Adipocyte (in vitro differentiated cells): Measurements from ENCODE around the gene CDC42SE2.

Source experiments
- DNase-seq: peaks from one replicate; pipeline ENCODE4 v3.0.0-alpha.2; 2015; ENCODE audit warnings: low read depth
- H3K27me3 ChIP-seq: replicated peaks from 2 replicates; pipeline ENCODE4 v1.7.0; 2013; ENCODE audit warnings: mild to moderate bottlenecking, low read length, moderate library complexity; ENCODE audit not compliant: control insufficient read depth, insufficient read depth
- H3K36me3 ChIP-seq: 2 replicates; pipeline ENCODE4 v1.7.0; 2013; ENCODE audit warnings: low read length, mild to moderate bottlenecking, moderate library complexity; ENCODE audit not compliant: control insufficient read depth, insufficient read depth, severe bottlenecking
- H3K4me1 ChIP-seq: 2 replicates; pipeline ENCODE4 v1.7.0; 2013; ENCODE audit warnings: mild to moderate bottlenecking, low read length, moderate library complexity; ENCODE audit not compliant: control insufficient read depth, insufficient read depth
- H3K4me3 ChIP-seq: 2 replicates; pipeline ENCODE4 v1.7.0; 2013; ENCODE audit warnings: mild to moderate bottlenecking, low read length, moderate library complexity
- H3K9ac ChIP-seq: 2 replicates; pipeline ENCODE4 v1.7.0; 2013; ENCODE audit warnings: mild to moderate bottlenecking, low read length, moderate library complexity
- H3K9me3 ChIP-seq: 2 replicates; pipeline ENCODE4 v1.7.0; 2013; ENCODE audit warnings: mild to moderate bottlenecking, low read length, moderate library complexity; ENCODE audit not compliant: control insufficient read depth

The CDC42SE2 gene, protein sequence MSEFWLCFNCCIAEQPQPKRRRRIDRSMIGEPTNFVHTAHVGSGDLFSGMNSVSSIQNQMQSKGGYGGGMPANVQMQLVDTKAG

DNA sequence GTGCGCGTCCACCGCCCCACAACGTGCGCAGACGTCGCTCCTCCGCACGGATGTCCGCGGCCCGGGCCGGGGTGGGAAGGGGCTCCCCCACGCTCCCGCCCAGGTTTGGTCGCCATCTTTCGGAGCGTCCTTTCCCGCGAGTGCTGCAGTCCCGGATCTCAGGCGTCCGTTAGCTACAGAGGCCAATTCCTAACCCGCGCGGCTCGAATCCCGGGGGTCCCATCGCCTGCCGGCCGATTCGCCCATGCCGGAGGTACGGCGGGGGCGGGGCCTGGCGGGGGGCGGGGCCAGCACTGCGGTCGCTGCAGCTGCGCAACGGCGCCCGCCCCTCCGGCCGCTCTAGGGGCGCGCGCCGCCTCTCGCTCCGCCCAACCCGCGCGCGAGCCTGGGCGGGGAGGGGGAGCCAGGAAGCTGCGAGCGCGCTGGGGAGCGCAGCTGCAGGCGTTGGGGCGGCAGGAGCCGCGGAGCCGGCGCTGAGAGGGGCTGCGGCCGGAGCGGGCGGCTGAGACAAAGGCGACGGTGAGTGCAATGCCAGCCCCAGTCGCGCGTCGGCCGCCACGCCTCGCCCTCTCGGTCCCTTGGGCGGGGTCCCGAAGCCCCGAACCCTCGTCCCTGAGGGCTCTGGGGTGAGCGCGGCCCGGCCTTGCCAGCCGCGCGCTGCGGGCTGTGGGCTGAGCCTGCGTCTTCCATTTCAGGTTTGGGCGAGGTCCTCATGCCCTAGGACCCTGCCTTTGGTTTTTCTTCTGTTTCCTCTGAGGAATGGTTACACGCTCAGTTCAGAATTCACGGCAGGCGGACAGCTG lies at the start of gene CDC42SE2:
Gene CDC42SE2 (plus strand): TSS at position 406 of the 803 bp plus-strand sequence. CDS start 95,441 bp downstream, outside the sequence.
- peak within 1 kb of the TSS; percentile 97 for H3K9ac ChIP-seq
- no peaks in the 10 kb centered on the region for H3K27me3 ChIP-seq
- no peaks in the 10 kb centered on the region for H3K36me3 ChIP-seq
- peaks cover 28% of the 10 kb centered on the region for H3K4me1 ChIP-seq
- peak; percentile 96 for DNase-seq
- no peaks in the 10 kb centered on the region for H3K9me3 ChIP-seq
- peak within 1 kb of the TSS; percentile 98 for H3K4me3 ChIP-seq

DNA sequence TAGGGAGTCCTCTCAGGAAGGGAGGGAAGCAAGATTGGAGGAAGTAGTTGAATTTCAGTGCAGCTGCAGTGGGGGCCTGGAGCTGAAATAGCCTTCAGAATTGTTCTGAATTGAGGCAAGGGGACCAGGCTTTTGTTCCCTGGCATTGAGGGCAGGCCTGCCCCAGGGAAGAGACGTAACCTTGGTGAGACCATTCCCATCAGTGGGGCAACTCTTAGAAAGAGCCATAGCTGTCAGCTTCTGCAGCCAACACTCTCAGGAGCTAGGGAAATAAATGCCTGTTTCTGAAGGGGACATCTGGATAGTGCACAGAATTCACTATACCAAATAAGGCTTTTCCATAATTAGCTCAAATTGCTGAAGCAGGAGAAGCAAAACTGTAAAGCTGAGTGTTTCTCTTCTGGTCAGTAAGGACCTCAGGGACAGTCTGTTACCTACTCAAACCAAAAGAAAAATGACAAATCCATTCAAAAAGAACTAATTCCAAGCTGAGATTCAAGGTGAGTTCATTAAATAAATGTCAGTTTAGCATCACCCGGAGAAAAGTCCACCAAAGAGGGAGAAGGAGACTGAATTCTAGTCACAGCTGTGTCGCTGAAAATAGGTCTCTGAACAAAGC lies 49.1 kb upstream of the CDC42SE2 start:
- H3K4me3 ChIP-seq = no peak overlapping the region
- peak; percentile 26 for DNase-seq
- no peaks in the 10 kb centered on the region for H3K27me3 ChIP-seq
- no peaks in the 10 kb centered on the region for H3K36me3 ChIP-seq
- no peak overlapping the region for H3K9ac ChIP-seq
- H3K4me1 ChIP-seq = peaks cover 3% of the 10 kb centered on the region
- H3K9me3 ChIP-seq = no peaks in the 10 kb centered on the region

DNA sequence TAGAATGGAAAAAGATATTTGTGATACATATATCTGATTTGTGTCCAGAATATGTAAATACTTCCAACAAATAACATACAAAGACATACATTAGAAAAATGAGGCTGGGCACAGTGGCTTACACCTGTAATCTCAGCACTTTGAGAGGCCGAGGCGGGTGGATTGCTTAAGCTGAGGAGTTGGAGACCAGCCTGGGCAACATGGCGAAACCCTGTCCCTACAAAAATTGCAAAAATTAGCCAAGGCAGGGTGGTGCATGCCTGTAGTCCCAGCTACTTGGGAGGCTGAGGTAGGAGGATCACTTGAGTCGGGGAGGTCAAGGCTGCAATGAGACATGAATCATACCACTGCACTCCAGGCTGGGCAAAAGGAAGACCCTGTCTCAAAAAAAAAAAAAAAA lies 46.1 kb upstream of the CDC42SE2 start:
- Histone ChIP-seq H3K9me3 (no peaks in the 10 kb centered on the region), H3K36me3 (no peaks in the 10 kb centered on the region), H3K4me3 (no peak overlapping the region), H3K4me1 (peaks cover 16% of the 10 kb centered on the region), H3K27me3 (no peaks in the 10 kb centered on the region), H3K9ac (no peak overlapping the region)
- DNase-seq = no peak

DNA sequence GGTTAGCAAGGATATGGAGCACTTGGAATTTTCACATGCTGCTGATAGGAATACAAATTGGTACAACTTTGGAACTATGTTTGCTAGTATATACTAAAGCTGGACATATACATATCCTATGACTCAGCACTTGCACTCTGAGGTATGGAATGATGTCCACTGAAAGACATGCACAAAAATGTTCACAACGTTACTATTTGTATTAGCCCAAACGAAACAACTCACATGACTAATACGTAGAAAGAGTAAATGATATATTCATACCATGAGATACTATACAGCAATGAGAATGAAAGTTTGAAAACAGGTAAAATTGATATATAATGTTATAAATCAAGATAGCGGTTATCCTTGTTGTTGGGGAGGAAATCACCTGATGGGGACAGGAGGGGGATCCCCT lies 45.5 kb upstream of the CDC42SE2 start:
- Histone ChIP-seq H3K9ac (no peak overlapping the region), H3K4me1 (peaks cover 20% of the 10 kb centered on the region), H3K4me3 (no peak overlapping the region), H3K36me3 (no peaks in the 10 kb centered on the region), H3K9me3 (no peaks in the 10 kb centered on the region), H3K27me3 (no peaks in the 10 kb centered on the region)
- no peak for DNase-seq

DNA sequence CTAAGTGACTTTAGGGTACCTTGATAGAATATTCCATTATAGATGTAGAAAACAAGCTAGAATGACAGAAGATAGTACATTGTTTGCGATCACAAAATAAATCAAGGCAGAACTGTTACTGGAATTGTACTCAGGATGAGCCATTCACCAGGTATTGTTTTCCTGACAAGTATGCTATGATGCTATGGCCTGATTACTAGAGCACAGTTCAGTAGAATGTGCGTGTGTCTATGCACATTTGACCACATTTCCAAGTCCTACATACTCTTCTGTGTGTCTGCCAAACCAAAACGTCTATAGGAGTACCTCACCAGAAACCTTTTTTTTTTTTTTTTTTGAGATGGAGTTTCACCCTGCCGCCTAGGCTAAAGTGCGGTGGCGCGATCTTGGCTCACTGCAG lies 43.3 kb upstream of the CDC42SE2 start:
- Histone ChIP-seq H3K36me3 (no peaks in the 10 kb centered on the region), H3K9ac (no peak overlapping the region), H3K4me1 (peaks cover 20% of the 10 kb centered on the region), H3K9me3 (no peaks in the 10 kb centered on the region), H3K27me3 (no peaks in the 10 kb centered on the region), H3K4me3 (no peak overlapping the region)
- DNase-seq = no peak

DNA sequence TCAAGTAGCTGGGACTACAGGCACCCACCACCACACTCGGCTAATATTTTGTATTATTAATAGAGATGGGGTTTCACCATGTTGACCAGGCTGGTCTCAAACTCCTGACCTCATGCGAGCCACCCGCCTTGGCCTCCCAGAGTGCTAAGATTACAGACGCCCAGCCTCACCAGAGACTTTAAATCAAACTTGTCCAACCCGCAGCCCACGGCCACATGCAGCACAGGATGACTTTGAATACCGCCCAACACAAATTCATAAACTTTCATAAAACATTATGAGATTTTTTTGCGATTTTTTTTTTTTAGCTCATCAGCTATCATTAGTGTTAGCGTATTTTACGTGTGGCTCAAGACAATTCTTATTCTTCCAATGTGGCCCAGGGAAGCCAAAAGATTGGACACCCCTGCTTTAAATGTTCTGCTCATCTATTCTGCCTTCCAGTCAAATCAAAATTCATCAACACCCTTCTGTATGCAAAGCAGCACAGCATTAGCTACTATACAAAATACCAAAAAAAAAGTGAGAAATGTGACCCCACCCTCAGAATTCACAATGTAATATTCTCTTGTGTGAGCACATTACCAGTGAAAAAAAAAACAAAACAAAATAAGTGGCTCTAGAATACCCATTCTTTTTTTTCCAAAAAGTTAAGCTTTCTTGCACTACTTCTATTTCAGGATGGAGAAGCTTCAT lies 42.7 kb upstream of the CDC42SE2 start:
- Histone ChIP-seq H3K4me1 (peaks cover 20% of the 10 kb centered on the region), H3K27me3 (no peaks in the 10 kb centered on the region), H3K9me3 (no peaks in the 10 kb centered on the region), H3K4me3 (no peak overlapping the region), H3K9ac (no peak overlapping the region), H3K36me3 (no peaks in the 10 kb centered on the region)
- no peak for DNase-seq

DNA sequence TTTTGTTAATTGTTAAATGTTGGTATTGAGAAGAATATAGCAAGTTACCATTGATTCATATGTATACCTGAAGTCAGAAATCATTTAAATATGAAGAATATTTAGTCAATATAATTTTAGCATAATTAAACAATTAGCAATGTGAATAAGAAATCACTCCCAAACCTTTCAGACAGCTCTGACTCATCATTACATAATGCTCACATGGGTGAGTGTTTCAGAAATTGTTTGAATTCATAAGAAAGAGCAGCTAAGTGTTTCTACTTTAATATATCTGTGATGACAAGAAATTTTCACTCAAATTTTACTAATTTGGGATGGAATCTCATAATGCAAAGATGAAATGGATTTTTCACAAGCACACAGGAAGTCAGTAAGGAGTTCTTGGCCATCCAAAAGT lies 42.0 kb upstream of the CDC42SE2 start:
- Histone ChIP-seq H3K36me3 (no peaks in the 10 kb centered on the region), H3K9me3 (no peaks in the 10 kb centered on the region)
- peak; percentile 28 for DNase-seq

DNA sequence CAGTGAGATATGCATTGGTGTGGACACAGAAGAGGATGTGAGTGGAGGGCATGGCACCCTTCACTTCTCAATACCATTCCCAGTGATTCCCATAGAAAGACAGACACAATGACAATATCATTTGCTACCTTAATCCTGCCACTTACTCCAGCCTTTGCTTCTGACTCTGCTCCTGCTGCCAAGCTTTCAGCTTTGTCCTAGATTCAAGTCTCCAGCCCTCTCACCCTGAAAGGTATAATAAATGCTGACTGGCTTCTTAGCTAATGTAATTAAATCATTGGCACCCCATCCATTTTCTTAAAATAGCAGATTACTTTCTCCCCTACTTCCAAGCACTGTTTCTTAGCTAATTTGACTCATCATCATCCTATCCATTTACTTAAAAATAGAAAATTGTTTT lies 41.1 kb upstream of the CDC42SE2 start:
- Histone ChIP-seq H3K4me3 (no peak overlapping the region), H3K36me3 (no peaks in the 10 kb centered on the region), H3K27me3 (no peaks in the 10 kb centered on the region), H3K4me1 (peaks cover 20% of the 10 kb centered on the region), H3K9ac (no peak overlapping the region), H3K9me3 (no peaks in the 10 kb centered on the region)
- DNase-seq = no peak

More for the DNA sequence above, 42.0 kb upstream of the CDC42SE2 start:
- no peak overlapping the region for H3K4me3 ChIP-seq
- H3K4me1 ChIP-seq = peaks cover 20% of the 10 kb centered on the region
- no peaks in the 10 kb centered on the region for H3K27me3 ChIP-seq
- no peak overlapping the region for H3K9ac ChIP-seq

DNA sequence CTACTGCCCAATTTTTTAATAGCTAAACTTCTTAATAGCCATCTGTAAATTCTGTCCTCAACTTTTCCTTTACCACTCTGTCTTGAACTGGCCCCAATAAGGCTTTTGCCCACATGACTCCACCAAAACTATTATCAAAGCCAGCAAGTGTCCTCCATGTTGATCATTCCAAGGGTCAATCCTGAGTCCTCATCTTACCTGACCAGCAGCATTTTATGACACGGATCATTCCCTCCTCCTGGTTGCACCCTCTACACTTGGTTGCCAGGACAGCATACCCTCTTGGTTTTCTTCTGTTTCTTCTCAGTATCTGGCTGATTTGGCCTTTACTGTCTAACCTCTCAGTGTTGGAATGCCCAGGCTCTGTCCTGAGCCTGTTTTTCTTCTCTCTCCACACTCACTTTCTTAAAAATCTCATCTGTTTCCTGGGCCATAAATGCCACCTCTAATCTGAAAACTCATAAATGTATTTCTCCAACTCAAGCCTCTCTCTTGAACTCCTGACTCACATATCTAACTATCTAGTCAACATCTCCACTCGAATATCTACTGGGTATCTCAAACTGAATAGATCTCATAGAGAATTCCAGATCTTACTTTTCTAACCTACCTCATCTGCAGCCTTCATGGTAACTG lies 40.0 kb upstream of the CDC42SE2 start:
- no peaks in the 10 kb centered on the region for H3K9me3 ChIP-seq
- DNase-seq = no peak
- no peak overlapping the region for H3K4me3 ChIP-seq
- no peaks in the 10 kb centered on the region for H3K27me3 ChIP-seq
- H3K4me1 ChIP-seq = peaks cover 28% of the 10 kb centered on the region
- no peaks in the 10 kb centered on the region for H3K36me3 ChIP-seq
- H3K9ac ChIP-seq = no peak overlapping the region

DNA sequence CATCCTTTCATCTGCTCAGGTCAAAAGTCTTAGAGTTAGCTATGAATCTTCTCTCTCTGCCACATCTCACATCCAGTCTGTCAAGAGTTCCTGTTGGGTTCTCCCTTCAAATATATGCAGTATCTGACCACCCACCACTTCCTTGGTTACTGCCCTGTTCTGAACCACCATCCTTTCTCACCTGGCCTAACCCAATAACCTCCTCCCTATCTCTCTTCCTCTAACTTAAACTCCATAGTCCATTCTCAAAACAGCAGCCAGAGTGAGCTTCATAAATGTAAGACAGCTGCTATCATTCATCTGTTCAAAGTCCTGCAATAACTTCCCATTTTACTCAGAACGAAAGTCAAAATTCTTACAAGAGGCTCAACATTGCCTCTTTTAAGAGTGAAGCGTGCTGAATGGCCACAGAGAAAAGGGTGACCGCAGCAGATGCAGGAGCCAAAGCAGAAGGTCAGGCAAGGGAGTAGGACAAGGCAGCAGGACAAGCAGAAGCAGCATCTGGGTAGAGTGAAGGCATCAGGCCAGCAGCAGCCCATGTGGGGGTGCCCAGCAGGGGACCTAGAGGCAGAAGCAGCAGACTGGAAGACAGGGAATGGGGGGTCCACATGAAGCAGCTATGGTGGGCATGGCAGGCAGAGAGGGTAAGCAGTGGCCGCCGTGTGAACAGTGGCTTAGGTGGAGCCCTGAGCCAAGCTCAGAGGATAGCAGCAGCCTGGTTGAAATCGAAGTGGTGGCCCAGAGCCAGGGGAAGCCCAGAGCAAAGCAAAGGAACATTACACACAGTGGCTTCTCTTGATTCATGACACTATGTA lies 39.3 kb upstream of the CDC42SE2 start:
- peaks cover 28% of the 10 kb centered on the region for H3K4me1 ChIP-seq
- H3K9ac ChIP-seq = no peak overlapping the region
- no peaks in the 10 kb centered on the region for H3K9me3 ChIP-seq
- DNase-seq = no peak
- H3K4me3 ChIP-seq = no peak overlapping the region
- H3K27me3 ChIP-seq = no peaks in the 10 kb centered on the region
- H3K36me3 ChIP-seq = no peaks in the 10 kb centered on the region
